Ovary (tissue), 9 donors: ENCODE data around the gene CDIPT. TPM values are rescaled to one million over a fixed set of nuclear protein-coding genes. Genes with fewer than 3 reads are reported as not detected.
"Not testable (repeated sequence)": the region's sequence is repeated elsewhere in the genome, so short reads cannot be mapped to it uniquely, and the experiment has no call there.

Experiments
- DNase-seq, 5 donors: peaks; one replicate each; pipeline ENCODE4 v3.0.0-alpha.2; 2019 to 2020
- H3K27ac ChIP-seq, 2 donors: fragments of 200-600 bp; one replicate each; pipeline versions ENCODE4 v1.5.1 to v1.8.0; 2019 to 2022
- H3K27me3 ChIP-seq: fragments of 200-600 bp; one replicate; pipeline ENCODE4 v1.8.0; 2022
- H3K36me3 ChIP-seq: fragments of 200-600 bp; sonication (generic); one replicate; pipeline ENCODE4 v1.5.1; 2019
- H3K4me1 ChIP-seq: one replicate; pipeline ENCODE4 v1.8.1; 2013; ENCODE audit warnings: mild to moderate bottlenecking, moderate library complexity; ENCODE audit not compliant: insufficient read depth
- H3K4me3 ChIP-seq: fragments of 200-600 bp; sonication (generic); one replicate; pipeline ENCODE4 v1.5.1; 2017
- H3K9me3 ChIP-seq, 2 donors: fragments of 200-600 bp in 1 of 2; sonication (generic) in 1 of 2; one replicate each; pipeline versions ENCODE4 v1.5.1 to v1.8.1; 2013 to 2019; ENCODE audit warnings: mild to moderate bottlenecking in 1 of 2, moderate library complexity in 1 of 2
- CTCF ChIP-seq, 3 donors: fragments of 450-650 bp in 2 of 3; fragments of 200-600 bp in 1 of 3; IDR thresholded peaks; one replicate each; pipeline versions ENCODE4 v1.5.1 to v1.8.0; 2016 to 2022; ENCODE audit warnings: antibody characterized with exemption in 3 of 3, mild to moderate bottlenecking in 1 of 3
- EP300 ChIP-seq: sonication (generic); formaldehyde crosslinking; IDR thresholded peaks from one replicate; pipeline ENCODE4 v1.6.1; 2017; ENCODE audit warnings: antibody characterized with exemption
- POLR2A ChIP-seq: fragments of 450-650 bp; IDR thresholded peaks from one replicate; pipeline ENCODE4 v1.6.1; 2017; ENCODE audit warnings: antibody characterized with exemption, mild to moderate bottlenecking, moderate library complexity
- WGBS, 3 donors: extraction: QIAGEN DNeasy Blood & Tissue Kit in 1 of 3; methylation state at CpG; one replicate each; pipeline versions ENCODE4 v1.1.5 to v1.1.7; 2013 to 2017; 5-methylcytosine and 5-hydroxymethylcytosine counted together
- intact Hi-C, 4 donors: fragments of 100-400 bp; cut with DNase I; formaldehyde crosslinking; loops; one replicate each; pipeline versions ENCODE4 v1.11.0 to v1.15.1; 2022 to 2023
- polyA plus RNA-seq, 2 donors: library from polyadenylated mRNA; stranded (reverse); fragments of 200-250 nt in 1 of 2; fragments of 350-450 nt in 1 of 2; fragmentation: Illumina TruSeq in 1 of 2; extraction: RNeasy Lipid Tissue Mini Kit (QIAGEN cat#74804) in 1 of 2; gene quantifications; one replicate each; pipeline ENCODE4 v1.2.3, GENCODE V29; 2013 to 2014
- total RNA-seq, 7 donors: library from RNA; depleted of rRNA in 2 of 7; stranded (reverse); fragments of >200 nt in 2 of 7; fragmentation: NEBNext Ultra II Directional in 3 of 7; extraction: Animal tissue kit (Norgen Biotek cat#: 25700) in 3 of 7; gene quantifications; one replicate each; pipeline versions ENCODE4 v1.1.0 to v1.2.4, GENCODE V29; 2016 to 2023
- donor health status: DM: no; HTN: no; CAD: no; lungs with moderate emphysema.
- donor health status: DM: no; HTN: no; CAD: no.
- donor health status: Bipolar disorder and iron deficiency.
- donor health status: DM: yes; HTN: yes; CAD: no.
- donor health status: DM: no; HTN: no; CAD: no.
- donor health status: DM: yes; HTN: yes; CAD: no.

Gene CDIPT
- total and polyA plus RNA-seq, 9 donors, result 47.6 to 145 (median 110) TPM

DNA sequence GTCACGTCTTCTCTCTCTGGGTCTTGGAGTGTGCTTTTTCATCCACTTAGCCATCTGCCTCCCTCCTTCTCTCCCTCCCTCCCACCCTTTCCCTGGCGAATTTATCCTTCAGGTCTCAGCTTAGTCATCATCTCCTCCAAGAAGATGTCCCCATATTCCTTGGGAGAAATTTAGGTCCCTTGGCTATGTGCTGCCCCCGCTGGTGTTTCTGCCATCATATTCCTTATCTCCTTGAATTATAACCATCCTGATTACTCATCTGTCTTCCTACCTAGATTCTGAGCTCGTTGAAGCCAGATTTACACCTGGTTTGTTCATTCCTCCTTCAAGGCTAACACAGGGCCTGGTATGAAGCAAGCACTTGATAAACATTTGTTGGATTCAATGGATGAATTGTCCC is 31.3 kb upstream of the CDIPT start:
- Histone ChIP-seq H3K4me3 (no peak overlapping the region), H3K4me1 (no peaks in the 10 kb centered on the region), H3K9me3 (no peaks in the 10 kb centered on the region), H3K36me3 (no peaks in the 10 kb centered on the region), H3K27me3 (no peaks in the 10 kb centered on the region), H3K27ac (no peak overlapping the region)
- 65 to 68% (median 65%) methylated on average over 4 of the region's 4 CpGs for WGBS, 3 donors
- DNase-seq, result no peak
- intact Hi-C loops, result no loop called here
- TF ChIP-seq POLR2A (no peak), EP300 (no peak), CTCF (IDR thresholded peaks at IDR 0.05) (no peak)

DNA sequence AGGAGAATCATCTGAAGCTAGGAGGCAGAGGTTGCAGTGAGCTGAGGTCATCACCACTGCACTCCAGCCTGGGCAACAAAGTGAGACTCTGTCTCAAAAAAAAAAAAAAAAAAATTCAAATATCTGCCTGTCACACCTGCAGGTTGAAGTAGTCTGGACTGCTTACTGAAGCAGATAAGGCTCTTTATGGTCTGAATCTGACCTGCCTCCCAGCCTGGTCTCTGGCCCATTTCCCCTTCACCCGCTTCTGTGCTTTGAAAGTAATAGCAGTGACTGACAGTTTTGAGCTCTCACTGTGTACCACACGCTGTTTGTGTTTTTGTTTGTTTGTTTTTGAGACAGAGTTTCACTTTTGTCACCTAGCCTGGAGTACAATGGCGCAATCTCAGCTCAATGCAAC is 30.5 kb upstream of the CDIPT start:
- Histone ChIP-seq H3K4me1 (no peaks in the 10 kb centered on the region), H3K9me3 (no peaks in the 10 kb centered on the region), H3K27me3 (no peaks in the 10 kb centered on the region), H3K27ac (no peak overlapping the region), H3K4me3 (no peak overlapping the region), H3K36me3 (no peaks in the 10 kb centered on the region)
- intact Hi-C loops, result no loop called here
- no peak for TF ChIP-seq EP300
- TF ChIP-seq POLR2A, result no peak
- no peak for TF ChIP-seq CTCF (IDR thresholded peaks at IDR 0.05)
- 93 to 96% (median 93%) methylated on average over 3 of the region's 3 CpGs for WGBS, 3 donors
- DNase-seq, result no peak

- no peaks in the 10 kb centered on the region for H3K4me1 ChIP-seq
- H3K4me3 ChIP-seq, result no peak overlapping the region
- TF ChIP-seq CTCF (IDR thresholded peaks at IDR 0.05), result no peak
- TF ChIP-seq EP300, result no peak
- no peak for TF ChIP-seq POLR2A
- intact Hi-C loops, result no loop called here
- no peak for DNase-seq
- H3K27me3 ChIP-seq, result no peaks in the 10 kb centered on the region
- H3K9me3 ChIP-seq, result no peaks in the 10 kb centered on the region
- 92 to 95% (median 92%) methylated on average over 6 of the region's 6 CpGs for WGBS, 3 donors
- H3K27ac ChIP-seq, result no peak overlapping the region
- H3K36me3 ChIP-seq, result no peaks in the 10 kb centered on the region
Measured at GRCh38 chr16:29892458-29892813, 29.4 kb upstream of the CDIPT start.

DNA sequence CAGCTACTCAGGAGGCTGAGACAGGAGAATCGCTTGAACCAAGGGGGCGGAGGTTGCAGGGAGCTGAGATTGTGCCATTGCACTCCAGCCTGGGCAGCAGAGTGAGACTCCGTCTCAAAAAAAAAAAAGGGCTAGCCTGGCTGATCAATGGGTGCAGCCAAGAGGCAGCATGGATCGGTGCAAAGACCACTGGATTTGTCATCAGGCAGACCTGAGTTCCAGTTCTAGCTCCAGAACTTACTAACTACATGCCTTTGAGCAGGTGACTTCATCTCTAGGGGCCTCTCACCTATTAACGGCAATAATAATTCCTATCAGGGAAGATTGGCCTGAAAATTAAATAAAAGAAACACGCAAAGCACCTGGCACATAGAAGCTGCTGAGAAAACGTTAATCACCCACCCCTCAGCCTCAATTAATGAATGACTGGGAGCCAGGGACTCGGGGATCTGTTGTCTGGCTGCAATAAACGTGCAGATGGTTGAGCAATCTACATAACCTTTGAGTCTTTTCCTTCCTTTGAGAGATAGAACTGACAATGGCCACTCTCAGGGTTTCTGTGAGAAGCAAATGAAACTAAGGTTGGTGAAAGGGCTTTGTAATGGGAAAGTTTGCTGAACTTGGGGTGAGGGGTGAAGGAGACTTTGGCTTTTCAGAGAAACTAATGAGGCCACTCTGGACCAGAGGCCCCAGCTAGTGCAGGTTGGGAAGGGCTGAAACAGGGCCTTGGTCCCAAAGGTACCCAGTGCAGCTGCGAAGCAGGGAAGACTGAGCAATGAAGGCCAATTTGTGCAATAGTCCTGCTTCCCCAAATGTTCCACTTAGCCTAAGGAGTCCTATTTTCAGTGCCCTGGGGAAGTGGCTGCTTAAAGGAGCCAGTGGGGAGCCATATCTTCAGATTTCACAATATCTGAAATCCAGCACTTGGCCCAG is 28.8 kb upstream of the CDIPT start:
- DNase-seq, result no peak
- no peak overlapping the region for H3K4me3 ChIP-seq
- H3K4me1 ChIP-seq, result no peaks in the 10 kb centered on the region
- TF ChIP-seq EP300, result no peak
- H3K9me3 ChIP-seq, result no peaks in the 10 kb centered on the region
- 69 to 79% (median 77%) methylated on average over 10 of the region's 10 CpGs for WGBS, 3 donors
- no peaks in the 10 kb centered on the region for H3K27me3 ChIP-seq
- intact Hi-C loops, result no loop called here
- no peaks in the 10 kb centered on the region for H3K36me3 ChIP-seq
- H3K27ac ChIP-seq, result no peak overlapping the region

GRCh38 chr16:29889372-29889771 is 26.3 kb upstream of the CDIPT start:
- H3K36me3 ChIP-seq, result not testable (repeated sequence)

More at GRCh38 chr16:29889372-29889771, 26.3 kb upstream of the CDIPT start:
- not testable (repeated sequence) for H3K27ac ChIP-seq, H3K4me1 ChIP-seq, H3K9me3 ChIP-seq, DNase-seq, H3K27me3 ChIP-seq, H3K4me3 ChIP-seq
- WGBS, 3 donors, result 89 to 99% (median 98%) methylated on average over 3 of the region's 3 CpGs
- intact Hi-C loops, result loop anchor here in 1 of 4 donors (10.0 kb wide), 1 partner anchor 125 kb away; the partner anchor contains the start of gene DOC2A
